ENCODE data around the gene FILIP1. TPM values are rescaled to one million over a fixed set of nuclear protein-coding genes. Genes with fewer than 3 reads are reported as not detected.

FILIP1 gene
- total RNA-seq, 5 donors from 2014 or later (not counting 1 experiment from before 2014, with no cell fraction given): 0.07 to 0.09 TPM; not detected in 3

DNA sequence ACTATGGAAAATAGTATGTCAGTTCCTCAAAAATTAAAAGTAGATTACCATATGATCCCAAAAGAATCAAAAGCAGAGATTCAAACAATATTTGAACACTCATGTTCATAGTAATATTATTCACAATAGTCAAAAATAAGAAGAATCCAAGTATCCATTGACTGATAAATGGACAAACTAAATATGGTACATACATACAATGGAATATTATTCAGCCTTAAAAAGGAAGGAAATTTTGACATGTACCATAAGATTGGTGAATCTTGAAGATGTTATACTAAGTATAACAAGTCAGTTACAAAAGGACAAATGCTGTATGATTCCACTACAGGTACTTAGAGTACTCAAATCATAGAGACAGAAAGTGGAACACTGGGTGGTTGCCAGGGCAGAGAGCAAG, 120.7 kb downstream of the FILIP1 start:
- no peaks in the 10 kb centered on the region for H3K9me3 ChIP-seq
- Mint-ChIP-seq H3K4me1 (no peaks in the 10 kb centered on the region), H3K36me3 (no peaks in the 10 kb centered on the region), H3K27me3 (peaks cover 2 to 12% of the 10 kb centered on the region in 2 donors), H3K9me3 (peaks cover 0 to 7% (median 4%) of the 10 kb centered on the region in 3 donors), H3K4me3 (no peak overlapping the region), H3K27ac (no peak overlapping the region)
- no peaks in the 10 kb centered on the region for H3K27me3 ChIP-seq (replicated peaks in 1 of 2; ENCODE audit: control insufficient read depth in 2 of 2, extremely low read depth in 1 of 2, insufficient read depth in 2 of 2, low read length in 1 of 2)
- ChIA-PET CTCF (no interaction called here), POLR2A (no interaction called here)
- no peak overlapping the region for H3K4me3 ChIP-seq (ENCODE audit: control insufficient read depth in 1 of 2, extremely low read depth in 1 of 2, low read length in 1 of 2)
- DNase-seq: no peak
- no peaks in the 10 kb centered on the region for H3K4me1 ChIP-seq (ENCODE audit: control insufficient read depth in 1 of 2, extremely low read depth in 1 of 2, insufficient read depth in 2 of 2, low read length in 2 of 2)
- H3K36me3 ChIP-seq (ENCODE audit: control insufficient read depth in 2 of 2, extremely low read depth in 1 of 2, insufficient read depth in 1 of 2, low read length in 1 of 2): no peaks in the 10 kb centered on the region
- no peak for ATAC-seq (replicated peaks in 1 of 4)
- H3K27ac ChIP-seq (ENCODE audit: low read length): no peak overlapping the region

- Mint-ChIP-seq H3K36me3 (no peaks in the 10 kb centered on the region), H3K27me3 (peaks cover 2 to 12% of the 10 kb centered on the region in 2 donors), H3K27ac (no peak overlapping the region), H3K9me3 (peaks cover 0 to 7% (median 4%) of the 10 kb centered on the region in 3 donors), H3K4me3 (no peak overlapping the region), H3K4me1 (no peaks in the 10 kb centered on the region)
- ChIA-PET POLR2A (no interaction called here), CTCF (interaction anchor here in 1 of 2 donors (1.4 kb wide), 1 partner anchor 8 kb away, joined by 4 read pairs; no protein-coding TSS in a partner anchor)
- no peak overlapping the region for H3K27ac ChIP-seq (ENCODE audit: low read length)
- H3K9me3 ChIP-seq: no peaks in the 10 kb centered on the region
- no peak overlapping the region for H3K4me3 ChIP-seq (ENCODE audit: control insufficient read depth in 1 of 2, extremely low read depth in 1 of 2, low read length in 1 of 2)
- DNase-seq (no peak), ATAC-seq (replicated peaks in 1 of 4) (no peak)
- H3K4me1 ChIP-seq (ENCODE audit: control insufficient read depth in 1 of 2, extremely low read depth in 1 of 2, insufficient read depth in 2 of 2, low read length in 2 of 2): no peaks in the 10 kb centered on the region
- no peaks in the 10 kb centered on the region for H3K36me3 ChIP-seq (ENCODE audit: control insufficient read depth in 2 of 2, extremely low read depth in 1 of 2, insufficient read depth in 1 of 2, low read length in 1 of 2)
- WGBS (ENCODE audit: insufficient coverage): no CpG with 5 or more reads among the region's 2 CpGs
- no peaks in the 10 kb centered on the region for H3K27me3 ChIP-seq (replicated peaks in 1 of 2; ENCODE audit: control insufficient read depth in 2 of 2, extremely low read depth in 1 of 2, insufficient read depth in 2 of 2, low read length in 1 of 2)
These were observed 123.6 kb downstream of the FILIP1 start for GRCh38 chr6:75370011-75370410.

DNA sequence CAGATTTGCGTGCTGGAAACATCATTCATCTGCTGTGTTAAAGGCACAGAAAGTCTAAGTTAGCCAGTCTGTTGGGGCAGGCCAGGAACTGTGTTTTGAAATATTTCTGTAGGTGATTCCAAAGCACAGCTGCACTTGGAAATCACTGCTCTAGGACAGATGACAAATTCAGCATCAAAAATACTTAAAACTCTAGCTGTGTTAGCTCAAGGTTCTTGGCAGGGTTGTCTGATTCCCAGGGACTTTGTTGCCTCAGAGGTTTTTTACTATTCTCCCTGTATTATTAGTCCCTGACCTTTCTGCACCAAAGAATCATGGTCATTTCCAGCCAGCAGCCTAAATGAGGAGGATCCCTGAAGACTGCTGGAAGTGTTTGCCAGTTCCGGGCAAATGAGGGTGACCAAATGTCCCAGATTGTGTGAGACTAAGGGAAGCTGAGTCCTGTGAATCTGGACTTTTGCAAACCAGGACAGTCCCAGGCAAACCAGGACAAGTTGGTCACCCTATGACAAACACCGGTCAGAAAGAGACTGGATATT, 124.7 kb downstream of the FILIP1 start:
- H3K36me3 Mint-ChIP-seq: no peaks in the 10 kb centered on the region
- ATAC-seq (replicated peaks in 1 of 4) (no peak), DNase-seq (no peak)
- Histone ChIP-seq H3K27ac (ENCODE audit: low read length) (no peak overlapping the region), H3K9me3 (no peaks in the 10 kb centered on the region), H3K4me3 (ENCODE audit: control insufficient read depth in 1 of 2, extremely low read depth in 1 of 2, low read length in 1 of 2) (no peak overlapping the region), H3K4me1 (ENCODE audit: control insufficient read depth in 1 of 2, extremely low read depth in 1 of 2, insufficient read depth in 2 of 2, low read length in 2 of 2) (no peaks in the 10 kb centered on the region), H3K36me3 (ENCODE audit: control insufficient read depth in 2 of 2, extremely low read depth in 1 of 2, insufficient read depth in 1 of 2, low read length in 1 of 2) (no peaks in the 10 kb centered on the region), H3K27me3 (replicated peaks in 1 of 2; ENCODE audit: control insufficient read depth in 2 of 2, extremely low read depth in 1 of 2, insufficient read depth in 2 of 2, low read length in 1 of 2) (no peaks in the 10 kb centered on the region)
- H3K4me1 Mint-ChIP-seq: no peaks in the 10 kb centered on the region
- peaks cover 0 to 7% (median 4%) of the 10 kb centered on the region in 3 donors for H3K9me3 Mint-ChIP-seq
- H3K27me3 Mint-ChIP-seq: peaks cover 0 to 14% of the 10 kb centered on the region in 2 donors
- H3K27ac Mint-ChIP-seq: no peak overlapping the region
- ChIA-PET POLR2A (no interaction called here), CTCF (no interaction called here)
- no peak overlapping the region for H3K4me3 Mint-ChIP-seq
- 94% methylated on average over 3 of the region's 3 CpGs for WGBS (ENCODE audit: insufficient coverage)

GRCh38 chr6:75368151-75368779, 125.3 kb downstream of the FILIP1 start:
- DNase-seq (no peak), ATAC-seq (replicated peaks in 1 of 4) (no peak)
- no peaks in the 10 kb centered on the region for H3K36me3 ChIP-seq (ENCODE audit: control insufficient read depth in 2 of 2, extremely low read depth in 1 of 2, insufficient read depth in 1 of 2, low read length in 1 of 2)
- no peak overlapping the region for H3K27ac Mint-ChIP-seq
- CTCF ChIA-PET: no interaction called here
- no peaks in the 10 kb centered on the region for H3K4me1 Mint-ChIP-seq
- H3K4me3 ChIP-seq (ENCODE audit: control insufficient read depth in 1 of 2, extremely low read depth in 1 of 2, low read length in 1 of 2): no peak overlapping the region
- H3K9me3 ChIP-seq: no peaks in the 10 kb centered on the region
- POLR2A ChIA-PET: no interaction called here
- no peaks in the 10 kb centered on the region for H3K36me3 Mint-ChIP-seq
- H3K4me3 Mint-ChIP-seq: no peak overlapping the region
- peaks cover 0 to 7% (median 4%) of the 10 kb centered on the region in 3 donors for H3K9me3 Mint-ChIP-seq
- H3K27me3 Mint-ChIP-seq: peaks cover 0 to 17% of the 10 kb centered on the region in 2 donors
- H3K27ac ChIP-seq (ENCODE audit: low read length): no peak overlapping the region
- no peaks in the 10 kb centered on the region for H3K27me3 ChIP-seq (replicated peaks in 1 of 2; ENCODE audit: control insufficient read depth in 2 of 2, extremely low read depth in 1 of 2, insufficient read depth in 2 of 2, low read length in 1 of 2)
- no peaks in the 10 kb centered on the region for H3K4me1 ChIP-seq (ENCODE audit: control insufficient read depth in 1 of 2, extremely low read depth in 1 of 2, insufficient read depth in 2 of 2, low read length in 2 of 2)
- WGBS (ENCODE audit: insufficient coverage): 75% methylated on average over 2 of the region's 6 CpGs

- no peak overlapping the region for H3K4me3 ChIP-seq (ENCODE audit: control insufficient read depth in 1 of 2, extremely low read depth in 1 of 2, low read length in 1 of 2)
- no peaks in the 10 kb centered on the region for H3K36me3 ChIP-seq (ENCODE audit: control insufficient read depth in 2 of 2, extremely low read depth in 1 of 2, insufficient read depth in 1 of 2, low read length in 1 of 2)
- no peaks in the 10 kb centered on the region for H3K9me3 ChIP-seq
- H3K4me1 Mint-ChIP-seq: no peaks in the 10 kb centered on the region
- ATAC-seq (replicated peaks in 1 of 4) (no peak), DNase-seq (no peak)
- no peaks in the 10 kb centered on the region for H3K4me1 ChIP-seq (ENCODE audit: control insufficient read depth in 1 of 2, extremely low read depth in 1 of 2, insufficient read depth in 2 of 2, low read length in 2 of 2)
- no peaks in the 10 kb centered on the region for H3K9me3 Mint-ChIP-seq
- H3K27ac Mint-ChIP-seq: no peak overlapping the region
- no peaks in the 10 kb centered on the region for H3K36me3 Mint-ChIP-seq
- no peak overlapping the region for H3K4me3 Mint-ChIP-seq
- no peaks in the 10 kb centered on the region for H3K27me3 ChIP-seq (replicated peaks in 1 of 2; ENCODE audit: control insufficient read depth in 2 of 2, extremely low read depth in 1 of 2, insufficient read depth in 2 of 2, low read length in 1 of 2)
- no peak overlapping the region for H3K27ac ChIP-seq (ENCODE audit: low read length)
- POLR2A ChIA-PET: no interaction called here
- CTCF ChIA-PET: no interaction called here
- WGBS (ENCODE audit: insufficient coverage): no CpG with 5 or more reads among the region's 2 CpGs
- H3K27me3 Mint-ChIP-seq: peaks cover 1 to 10% of the 10 kb centered on the region in 2 donors
These were observed 130.3 kb downstream of the FILIP1 start for GRCh38 chr6:75363304-75363703.

DNA sequence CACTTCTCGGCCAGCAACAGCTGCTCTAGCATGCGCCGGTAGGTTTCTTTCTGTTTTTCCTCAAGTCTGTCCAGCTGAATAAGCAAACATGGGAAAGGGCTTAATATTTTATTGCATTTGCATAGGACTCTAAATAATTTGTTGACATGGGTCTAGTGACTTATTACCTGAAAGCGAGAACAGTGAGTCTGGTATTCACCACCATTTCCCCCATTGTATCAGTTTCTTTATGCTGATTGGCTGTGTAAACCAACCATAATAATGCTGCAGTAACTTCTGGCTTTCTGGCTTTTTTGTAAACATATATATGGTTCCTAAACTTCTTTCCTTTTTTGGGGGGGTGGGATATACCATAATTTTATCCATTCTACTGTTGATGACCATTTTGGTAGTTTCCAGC, 140.0 kb downstream of the FILIP1 start:
- peaks cover 0 to 6% (median 4%) of the 10 kb centered on the region in 3 donors for H3K4me1 Mint-ChIP-seq
- H3K4me3 Mint-ChIP-seq: no peak overlapping the region
- H3K27ac ChIP-seq (ENCODE audit: low read length): no peak overlapping the region
- whole genome bisulfite sequencing (ENCODE audit: insufficient coverage): 97% methylated on average over 3 of the region's 4 CpGs
- H3K36me3 ChIP-seq (ENCODE audit: control insufficient read depth in 2 of 2, extremely low read depth in 1 of 2, insufficient read depth in 1 of 2, low read length in 1 of 2): no peaks in the 10 kb centered on the region
- H3K27me3 Mint-ChIP-seq: peaks cover 29 to 40% of the 10 kb centered on the region in 2 donors
- H3K4me1 ChIP-seq (ENCODE audit: control insufficient read depth in 1 of 2, extremely low read depth in 1 of 2, insufficient read depth in 2 of 2, low read length in 2 of 2): peaks cover 0 to 4% of the 10 kb centered on the region in 2 experiments
- no peak for DNase-seq
- no peaks in the 10 kb centered on the region for H3K9me3 ChIP-seq
- CTCF ChIA-PET: no interaction called here
- H3K36me3 Mint-ChIP-seq: no peaks in the 10 kb centered on the region
- no peak overlapping the region for H3K4me3 ChIP-seq (ENCODE audit: control insufficient read depth in 1 of 2, extremely low read depth in 1 of 2, low read length in 1 of 2)
- no peak overlapping the region for H3K27ac Mint-ChIP-seq
- ATAC-seq (replicated peaks in 1 of 4): no peak
- no peaks in the 10 kb centered on the region for H3K9me3 Mint-ChIP-seq
- POLR2A ChIA-PET: no interaction called here
- peaks cover 2 to 16% of the 10 kb centered on the region in 2 experiments for H3K27me3 ChIP-seq (replicated peaks in 1 of 2; ENCODE audit: control insufficient read depth in 2 of 2, extremely low read depth in 1 of 2, insufficient read depth in 2 of 2, low read length in 1 of 2)

Measured in T-cell (primary cell).